ENCODE data around the gene LRMDA. TPM values are rescaled to one million over a fixed set of nuclear protein-coding genes. Genes with fewer than 3 reads are reported as not detected.

The LRMDA gene
- total and polyA plus RNA-seq, 2 of the 13 experiments (the other 11 are each of a cell fraction or from before 2014, with no cell fraction given): 13.4 to 22.0 TPM

DNA sequence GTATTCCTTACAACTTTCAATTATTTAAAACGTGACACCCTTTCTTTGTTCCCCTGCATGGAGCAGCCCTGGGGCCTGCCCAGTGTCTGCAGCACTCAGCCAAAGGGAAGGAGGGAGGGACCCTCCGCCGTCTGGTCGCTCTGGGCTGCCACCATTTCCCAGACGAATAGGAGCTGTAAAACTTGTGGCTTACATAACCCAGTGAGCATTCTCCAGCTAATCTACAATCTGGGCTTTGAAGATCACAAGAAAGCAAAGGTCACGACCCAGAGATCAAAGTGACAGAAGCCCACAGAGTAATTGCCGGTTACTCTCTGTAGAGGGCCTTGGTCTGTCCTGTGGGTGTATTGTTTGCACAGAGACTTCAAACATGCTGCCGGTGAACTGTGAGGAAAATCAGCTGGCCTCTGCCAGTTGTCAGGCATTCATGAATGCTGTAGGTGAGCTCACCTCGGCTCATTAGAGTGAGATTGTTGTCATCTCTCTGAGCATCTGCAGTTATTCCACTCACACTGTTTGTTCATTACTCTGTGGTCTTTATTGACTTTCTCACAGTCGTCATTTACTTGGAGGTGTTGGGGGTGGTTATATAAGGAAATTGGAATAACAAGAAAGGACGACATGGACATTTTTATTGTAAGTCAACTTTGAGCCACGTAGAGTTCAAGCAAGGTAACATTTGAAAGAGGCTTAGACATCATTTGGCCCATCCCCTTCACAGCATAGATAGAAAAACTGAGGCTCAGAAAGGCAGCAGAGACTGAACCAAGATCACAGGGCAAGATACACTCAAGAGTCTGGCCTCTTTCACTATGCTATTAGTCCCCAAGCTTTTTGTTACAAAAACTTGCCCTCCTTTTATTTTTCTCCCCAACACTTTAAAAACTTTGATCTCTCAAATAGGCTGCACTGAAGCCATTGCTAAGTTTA, 619.8 kb downstream of the LRMDA start (continued):
- TF ChIP-seq ZHX2 (IDR thresholded peaks at IDR 0.05; ENCODE audit: low read depth) (peak; percentile 67; the same call in 1 of the 2 replicates), ZHX2 (CRISPR knock-in tag; IDR thresholded peaks at IDR 0.05; ENCODE audit: borderline replicate concordance) (no peak), ZNF232 (CRISPR knock-in tag; IDR thresholded peaks at IDR 0.05; ENCODE audit: borderline replicate concordance) (peak; percentile 93; the same call in 1 of the 2 replicates), ZFP36L2 (CRISPR knock-in tag; IDR thresholded peaks at IDR 0.05) (no peak), ZBTB20 (CRISPR knock-in tag; IDR thresholded peaks at IDR 0.05; ENCODE audit: borderline replicate concordance, low read depth) (peak; percentile 89; the same call in 1 of the 2 replicates), TBL1XR1 (IDR thresholded peaks at IDR 0.05; ENCODE audit: borderline replicate concordance, low read length, partially characterized antibody) (peak; percentile 99), HHEX (CRISPR knock-in tag; IDR thresholded peaks at IDR 0.05) (peak; percentile 93), NFKBIZ (CRISPR knock-in tag; IDR thresholded peaks at IDR 0.05) (peak; percentile 96), KLF11 (CRISPR knock-in tag; IDR thresholded peaks at IDR 0.05) (peak; percentile 40; the same call in 1 of the 2 replicates), BRD4 (CRISPR knock-in tag; IDR thresholded peaks at IDR 0.05) (peak; percentile 84), SNAPC2 (CRISPR knock-in tag; IDR thresholded peaks at IDR 0.05) (peak; percentile 90), KMT2A (CRISPR knock-in tag; IDR thresholded peaks at IDR 0.05) (peak; percentile 73; the same call in 1 of the 2 replicates), DMAP1 (CRISPR knock-in tag; IDR thresholded peaks at IDR 0.05) (peak; percentile 81), ZBTB3 (CRISPR knock-in tag; IDR thresholded peaks at IDR 0.05; ENCODE audit: borderline replicate concordance, low read depth) (0 out of 2 replicates have a peak, but pooled peaks have one; percentile 88)
- TF ChIP-seq, protein P1, sequence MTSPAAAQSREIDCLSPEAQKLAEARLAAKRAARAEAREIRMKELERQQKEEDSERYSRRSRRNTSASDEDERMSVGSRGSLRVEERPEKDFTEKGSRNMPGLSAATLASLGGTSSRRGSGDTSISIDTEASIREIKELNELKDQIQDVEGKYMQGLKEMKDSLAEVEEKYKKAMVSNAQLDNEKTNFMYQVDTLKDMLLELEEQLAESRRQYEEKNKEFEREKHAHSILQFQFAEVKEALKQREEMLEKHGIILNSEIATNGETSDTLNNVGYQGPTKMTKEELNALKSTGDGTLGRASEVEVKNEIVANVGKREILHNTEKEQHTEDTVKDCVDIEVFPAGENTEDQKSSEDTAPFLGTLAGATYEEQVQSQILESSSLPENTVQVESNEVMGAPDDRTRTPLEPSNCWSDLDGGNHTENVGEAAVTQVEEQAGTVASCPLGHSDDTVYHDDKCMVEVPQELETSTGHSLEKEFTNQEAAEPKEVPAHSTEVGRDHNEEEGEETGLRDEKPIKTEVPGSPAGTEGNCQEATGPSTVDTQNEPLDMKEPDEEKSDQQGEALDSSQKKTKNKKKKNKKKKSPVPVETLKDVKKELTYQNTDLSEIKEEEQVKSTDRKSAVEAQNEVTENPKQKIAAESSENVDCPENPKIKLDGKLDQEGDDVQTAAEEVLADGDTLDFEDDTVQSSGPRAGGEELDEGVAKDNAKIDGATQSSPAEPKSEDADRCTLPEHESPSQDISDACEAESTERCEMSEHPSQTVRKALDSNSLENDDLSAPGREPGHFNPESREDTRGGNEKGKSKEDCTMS (CRISPR knock-in tag; conservative IDR thresholded peaks at IDR 0.05): no peak
- TF ChIP-seq, protein P2, sequence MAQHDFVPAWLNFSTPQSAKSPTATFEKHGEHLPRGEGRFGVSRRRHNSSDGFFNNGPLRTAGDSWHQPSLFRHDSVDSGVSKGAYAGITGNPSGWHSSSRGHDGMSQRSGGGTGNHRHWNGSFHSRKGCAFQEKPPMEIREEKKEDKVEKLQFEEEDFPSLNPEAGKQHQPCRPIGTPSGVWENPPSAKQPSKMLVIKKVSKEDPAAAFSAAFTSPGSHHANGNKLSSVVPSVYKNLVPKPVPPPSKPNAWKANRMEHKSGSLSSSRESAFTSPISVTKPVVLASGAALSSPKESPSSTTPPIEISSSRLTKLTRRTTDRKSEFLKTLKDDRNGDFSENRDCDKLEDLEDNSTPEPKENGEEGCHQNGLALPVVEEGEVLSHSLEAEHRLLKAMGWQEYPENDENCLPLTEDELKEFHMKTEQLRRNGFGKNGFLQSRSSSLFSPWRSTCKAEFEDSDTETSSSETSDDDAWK (CRISPR knock-in tag; IDR thresholded peaks at IDR 0.05): no peak

Data from HepG2 (cell line).